NCI-H1092 treated with DMSO at 0.1 percent for 48 hours (cell line): ENCODE measurements around the gene ICAM3.
"Not testable (repeated sequence)": the region's sequence is repeated elsewhere in the genome, so short reads cannot be mapped to it uniquely, and the experiment has no call there.

Experiments
- DNase-seq: peaks from one replicate; lab custom pipeline; 2025; lab: John Stamatoyannopoulos, UW

ICAM3 gene

DNA sequence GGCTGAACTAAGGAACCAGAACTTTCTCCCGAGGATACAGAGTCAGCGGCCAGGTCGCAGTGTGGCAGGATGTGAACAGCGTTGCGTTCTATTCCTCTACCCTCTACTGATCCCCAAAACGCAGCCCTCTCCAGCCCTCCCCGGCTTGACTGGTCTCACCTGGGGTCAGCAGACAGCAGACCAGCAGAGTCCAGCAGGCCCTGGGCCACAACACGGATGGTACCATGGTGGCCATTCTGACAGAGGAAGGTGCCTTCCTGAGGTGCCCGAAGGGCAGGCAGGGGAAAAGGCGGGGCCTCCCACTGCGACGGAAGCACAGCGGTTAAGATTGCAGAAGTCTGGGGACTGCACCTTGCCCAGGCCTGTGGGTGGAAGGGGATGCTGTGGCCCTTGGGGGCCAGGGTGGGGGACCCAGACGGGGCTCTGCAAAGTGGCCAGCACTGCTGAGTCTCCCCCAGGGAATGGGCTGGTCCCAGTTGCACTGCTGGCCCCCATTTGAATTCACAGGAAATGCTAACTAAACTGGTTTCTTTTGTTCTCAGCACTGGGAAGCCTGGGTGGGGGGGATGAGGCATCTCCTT, at the start of gene ICAM3:
ICAM3 (minus strand) TSS at position 245 of the 581 bp plus-strand sequence; CDS start at position 235, 10 bp downstream.
- no peak for DNase-seq

DNA sequence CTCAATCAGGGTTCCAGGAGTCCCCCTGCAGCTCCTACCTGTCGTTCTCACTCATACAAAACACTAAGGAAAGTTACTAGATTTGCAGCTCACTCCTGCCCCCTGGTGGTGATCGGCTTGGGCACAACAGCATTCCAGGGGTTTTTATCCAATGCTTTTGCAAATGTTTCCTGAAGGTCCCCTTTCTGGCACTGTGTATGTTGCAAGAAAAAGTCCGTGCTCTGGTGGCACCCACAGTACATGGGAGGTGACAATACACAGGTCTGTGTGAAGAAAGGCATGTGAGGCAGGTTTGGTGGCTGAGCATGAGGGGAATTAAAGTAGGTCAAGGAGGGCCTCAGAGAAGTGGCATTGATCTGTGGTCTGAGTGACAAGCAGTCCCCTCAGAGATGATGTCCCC, 49.5 kb upstream of the ICAM3 start:
- DNase-seq, result peak; percentile 75

GRCh38 chr19:10384580-10384979, 45.2 kb upstream of the ICAM3 start:
- DNase-seq, result no peak

GRCh38 chr19:10383223-10383499, 43.7 kb upstream of the ICAM3 start:
- not testable (repeated sequence) for DNase-seq

DNA sequence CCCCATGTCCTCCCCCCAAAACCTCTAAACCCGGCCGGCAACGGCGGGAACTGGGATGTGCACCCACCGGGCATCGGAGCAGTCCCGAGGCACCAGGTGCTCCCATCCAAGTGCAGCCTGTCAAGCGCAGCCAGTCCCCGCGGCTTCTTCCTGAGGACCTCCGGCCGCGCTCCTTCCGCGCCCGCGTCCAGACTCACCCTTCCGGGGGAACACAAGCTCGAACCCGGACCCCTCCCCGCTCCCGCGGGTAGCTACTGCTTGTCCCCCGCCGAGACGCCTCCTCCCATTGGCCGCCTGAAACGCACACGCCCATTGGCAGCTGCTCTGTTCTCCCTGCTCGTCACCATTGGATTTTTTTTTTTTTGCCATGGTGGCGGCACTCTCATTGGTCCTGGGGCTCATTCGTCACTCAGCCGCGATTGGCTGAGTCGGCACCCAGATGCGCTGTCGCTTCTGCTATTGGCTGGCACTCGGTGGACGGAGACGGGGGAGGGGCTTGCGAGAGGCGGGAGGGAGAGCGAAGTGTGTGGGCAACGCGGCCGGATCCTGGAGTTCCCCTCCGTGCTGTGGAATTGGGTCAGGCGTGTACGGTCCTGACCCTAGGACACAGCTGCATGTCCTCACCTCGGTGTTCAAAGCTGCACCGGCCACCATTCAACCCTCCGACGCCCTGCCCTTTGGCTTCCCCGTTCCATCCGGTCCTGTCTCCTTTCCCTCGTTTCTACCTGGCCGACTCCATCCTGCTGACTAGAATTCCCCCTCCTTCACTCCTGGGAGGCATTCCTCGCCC, 41.1 kb upstream of the ICAM3 start, which contains the start of gene TYK2:
TYK2 (minus strand) TSS at position 260 of the 790 bp plus-strand sequence. CDS start 2,166 bp downstream, outside the sequence.
- DNase-seq, result peak; percentile 99

GRCh38 chr19:10379880-10380312, 40.5 kb upstream of the ICAM3 start:
- DNase-seq, result no peak

GRCh38 chr19:10378124-10378523, 38.7 kb upstream of the ICAM3 start:
- DNase-seq, result no peak

DNA sequence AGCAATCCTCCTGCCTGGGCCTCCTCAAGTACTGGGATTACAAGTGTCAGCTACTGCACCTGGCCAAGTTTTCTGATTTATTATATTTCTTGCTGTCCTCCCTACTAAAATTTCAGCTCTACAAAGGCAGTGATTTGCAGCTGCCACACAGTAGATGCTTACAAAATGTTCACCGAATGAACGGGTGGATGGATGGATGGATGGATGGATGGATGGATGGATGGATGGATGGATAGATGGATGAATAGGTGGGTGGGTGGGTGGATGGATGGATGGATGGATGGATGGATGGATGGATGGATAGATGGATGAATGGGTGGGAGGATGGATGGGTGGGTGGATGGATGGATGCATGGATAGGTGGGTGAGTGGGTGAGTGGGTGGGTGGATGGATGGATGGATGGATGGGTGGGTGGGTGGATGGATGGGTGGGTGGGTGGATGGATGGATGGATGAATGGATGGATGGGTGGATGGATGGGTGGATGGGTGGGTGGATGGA, 37.8 kb upstream of the ICAM3 start:
- not testable (repeated sequence) for DNase-seq

- DNase-seq, result no peak
Measured at GRCh38 chr19:10374931-10375330, 35.5 kb upstream of the ICAM3 start.

DNA sequence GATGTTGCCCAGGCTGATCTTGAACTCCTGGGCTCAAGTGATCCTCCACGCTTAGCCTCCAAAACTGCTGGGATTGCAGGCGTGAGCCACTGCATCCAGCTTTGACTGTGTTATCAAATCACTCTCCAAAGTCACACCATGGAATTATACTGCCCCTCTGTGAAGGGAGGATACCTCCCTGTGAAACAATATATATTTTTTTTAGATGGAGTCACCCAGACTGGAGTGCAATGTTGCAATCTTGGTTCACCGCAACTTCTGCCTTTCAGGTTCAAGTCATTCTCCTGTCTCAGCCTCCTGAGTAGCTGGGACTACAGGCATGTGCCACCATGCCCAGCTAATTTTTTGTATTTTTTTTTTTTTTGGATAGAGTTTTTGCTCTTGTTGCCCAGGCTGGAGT, 33.3 kb upstream of the ICAM3 start:
- no peak for DNase-seq

DNA sequence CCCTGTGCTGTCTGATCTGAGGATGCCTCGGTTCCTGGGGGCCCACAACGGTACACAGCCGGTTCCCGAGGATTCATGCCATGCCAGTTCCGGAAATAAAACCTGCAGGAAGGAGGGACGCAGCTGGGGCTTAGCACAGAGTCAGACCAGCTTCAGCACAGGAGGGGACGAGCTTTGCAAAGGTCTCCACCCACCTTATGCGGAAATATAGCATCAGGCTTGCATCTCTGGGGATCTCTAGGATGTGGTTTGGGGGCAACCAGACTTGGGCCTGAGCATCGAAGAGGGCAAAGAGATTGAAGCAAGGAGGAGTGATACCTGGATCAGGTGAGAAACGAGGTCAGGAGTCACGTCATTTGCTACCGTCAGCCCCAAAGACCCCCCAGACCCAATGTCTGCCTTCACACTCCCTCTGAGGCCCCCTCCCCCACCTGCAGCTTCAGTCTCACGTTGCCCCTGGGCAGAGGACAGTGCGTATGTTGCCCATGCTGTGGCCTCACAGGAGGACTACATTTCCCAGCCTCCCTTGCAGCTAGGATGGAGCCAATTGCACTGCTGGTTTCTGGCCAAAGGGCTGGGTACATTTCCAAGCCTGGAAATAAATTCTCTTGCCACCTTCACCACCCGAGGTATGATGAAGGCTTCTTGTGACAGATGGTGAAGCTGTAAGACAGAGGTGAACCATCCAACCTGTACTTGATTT, 28.8 kb upstream of the ICAM3 start:
- no peak for DNase-seq

DNA sequence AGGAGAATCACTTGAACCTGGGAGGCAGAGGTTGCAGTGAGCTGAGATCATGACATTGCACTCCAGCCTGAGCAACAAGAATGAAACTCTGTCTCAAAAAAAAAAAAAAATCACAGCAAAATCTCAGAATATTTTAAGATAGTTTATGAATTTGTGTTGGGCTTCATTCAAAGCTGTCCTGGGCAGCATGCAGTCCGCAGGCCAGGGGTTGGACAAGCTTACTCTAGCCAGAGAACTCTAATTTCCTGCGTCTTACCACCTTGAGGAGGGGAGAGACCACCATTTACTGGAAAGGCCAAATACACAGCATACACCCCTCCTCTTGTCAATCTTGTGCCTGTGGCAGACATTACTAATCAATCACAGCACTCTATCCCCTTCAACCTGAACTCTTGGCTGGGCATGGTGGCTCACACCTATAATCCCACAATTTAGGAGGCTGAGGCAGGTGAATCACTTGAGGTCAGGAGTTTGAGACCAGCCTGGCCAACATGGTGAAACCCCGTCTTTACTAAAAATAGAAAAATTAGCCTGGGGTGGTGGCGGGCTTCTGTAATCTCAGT, 27.6 kb upstream of the ICAM3 start:
- not testable (repeated sequence) for DNase-seq

DNA sequence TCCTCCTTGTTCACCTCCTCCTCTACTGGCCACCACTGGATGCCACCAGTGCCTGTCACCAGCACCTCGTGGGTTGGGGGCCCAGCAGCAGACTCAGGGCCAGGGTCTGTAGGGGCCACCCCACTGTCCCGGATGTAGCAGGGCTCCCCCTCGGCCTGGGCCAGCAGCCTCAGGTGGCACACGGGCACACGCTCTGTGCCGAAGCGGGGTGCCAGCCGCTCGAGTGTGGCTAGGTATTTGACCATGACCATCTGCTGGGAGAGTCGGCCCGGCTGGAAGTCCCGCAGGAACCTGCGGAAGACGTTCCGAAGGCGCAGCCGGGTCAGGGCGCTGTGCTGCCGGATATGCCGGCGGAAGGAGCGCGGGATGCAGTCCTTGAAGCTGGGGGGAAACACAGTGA, 26.1 kb upstream of the ICAM3 start:
- no peak for DNase-seq

- no peak for DNase-seq
Measured at GRCh38 chr19:10364644-10365043, 25.2 kb upstream of the ICAM3 start.

DNA sequence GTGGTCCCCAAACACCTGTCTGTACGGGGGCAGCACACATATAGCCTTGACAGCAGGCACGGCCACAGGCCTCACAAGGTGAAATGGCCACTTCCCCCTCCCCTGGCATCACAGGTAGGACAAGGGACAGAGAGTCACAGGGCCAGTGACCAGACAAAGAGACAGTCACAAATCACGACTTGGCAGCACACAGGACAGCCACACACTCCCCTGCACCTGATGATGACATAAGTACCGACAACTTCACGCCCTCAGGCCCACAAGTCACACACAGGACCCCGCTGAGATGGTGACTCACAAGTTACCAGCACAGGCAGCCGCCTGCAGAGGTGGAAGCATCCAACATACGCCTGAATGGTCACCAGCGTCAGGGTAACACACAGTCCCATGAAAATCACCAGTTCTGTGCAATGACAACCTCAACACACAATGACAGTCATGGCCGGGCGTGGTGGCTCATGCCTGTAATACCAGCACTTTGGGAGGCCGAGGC, 24.4 kb upstream of the ICAM3 start:
- DNase-seq, result no peak

DNA sequence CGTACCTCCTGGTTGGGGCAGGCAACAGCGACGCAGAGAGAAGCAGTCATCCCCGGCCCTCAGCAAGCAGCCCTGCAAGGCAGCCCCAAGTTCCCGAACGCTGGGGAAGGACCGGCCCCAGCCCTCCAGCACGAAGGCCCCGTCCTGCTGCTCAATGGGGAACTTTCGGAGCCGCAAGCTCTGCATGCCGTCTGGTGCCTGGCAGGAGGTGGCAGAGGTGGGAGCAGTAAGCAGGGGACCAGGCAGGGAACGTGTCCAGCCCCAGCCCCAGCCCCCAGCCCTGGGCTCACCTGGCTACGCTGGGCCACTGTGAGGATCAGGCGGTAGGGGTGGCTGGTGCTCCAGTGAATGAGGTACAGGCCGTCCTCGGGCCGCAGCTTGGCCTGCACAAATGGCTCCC, 22.8 kb upstream of the ICAM3 start:
- DNase-seq, result no peak

GRCh38 chr19:10361569-10362011, 22.2 kb upstream of the ICAM3 start:
- no peak for DNase-seq

- no peak for DNase-seq
Measured at GRCh38 chr19:10356431-10356830, 17.0 kb upstream of the ICAM3 start.

- DNase-seq, result no peak
Measured at GRCh38 chr19:10353793-10354391, 14.5 kb upstream of the ICAM3 start.

- DNase-seq, result no peak
Measured at GRCh38 chr19:10352764-10353671, 13.6 kb upstream of the ICAM3 start.

DNA sequence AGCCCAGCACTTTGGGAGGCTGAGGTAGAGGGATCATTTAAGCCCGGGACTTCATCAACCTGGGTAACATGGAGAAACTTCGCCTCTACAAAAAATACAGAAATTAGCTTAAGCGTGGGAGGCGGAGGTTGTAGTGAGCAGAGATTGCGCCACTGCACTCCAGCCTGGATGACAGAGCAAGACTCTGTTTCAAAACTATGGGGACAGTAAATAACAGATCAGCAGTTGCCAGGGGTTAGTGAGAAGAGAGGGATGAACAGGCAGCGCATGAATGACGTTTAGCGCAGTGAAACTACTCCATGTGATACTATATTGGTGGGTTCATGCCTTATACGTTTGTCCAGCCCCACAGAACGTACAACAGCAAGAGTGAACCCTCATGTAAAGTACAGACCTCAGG, 7.1 kb upstream of the ICAM3 start:
- DNase-seq, result no peak
